ENCODE measurements around the gene RBL2.
A peak's percentile ranks its signal among the peaks of the same experiment; 100 is the strongest.

GRCh38 chr16:53434377-53435065 is at the start of gene RBL2:
- TF ChIP-seq CTCF (IDR thresholded peaks at IDR 0.05) (no peak), POLR2AphosphoS5 (IDR thresholded peaks at IDR 0.05) (peak; percentile 51 to 86 (median 84)), POLR2A (IDR thresholded peaks at IDR 0.05) (peak in 1 of 2 donors; percentile 25), EP300 (IDR thresholded peaks at IDR 0.05) (no peak)

Data from sigmoid colon (tissue), 4 donors.